Spinal cord (tissue), 10 donors: ENCODE measurements around the gene GAS2L1. TPM values are rescaled to one million over a fixed set of nuclear protein-coding genes. Genes with fewer than 3 reads are reported as not detected.

ENCODE experiments used
- DNase-seq, 6 donors: peaks; one replicate each; pipeline versions ENCODE4 v3.0.0 to v3.0.0-alpha.2; 2013 to 2015; ENCODE audit warnings: low spot score in 6 of 6, low read depth in 4 of 6
- H3K27ac ChIP-seq: one replicate; pipeline ENCODE4 v1.5.1; 2013; ENCODE audit warnings: low read depth, low read length, control low read depth
- H3K27me3 ChIP-seq: one replicate; pipeline ENCODE4 v1.6.1; 2013; ENCODE audit warnings: low read length; ENCODE audit not compliant: control insufficient read depth, insufficient read depth
- H3K36me3 ChIP-seq: one replicate; pipeline ENCODE4 v1.6.1; 2013; ENCODE audit warnings: low read length; ENCODE audit not compliant: control insufficient read depth, insufficient read depth
- H3K4me1 ChIP-seq: one replicate; pipeline ENCODE4 v1.6.1; 2013; ENCODE audit warnings: low read length; ENCODE audit not compliant: control insufficient read depth, insufficient read depth
- H3K4me3 ChIP-seq: one replicate; pipeline ENCODE4 v1.5.1; 2013; ENCODE audit warnings: low read depth, low read length, control low read depth
- H3K9me3 ChIP-seq: one replicate; pipeline ENCODE4 v1.6.1; 2013; ENCODE audit warnings: low read length; ENCODE audit not compliant: control insufficient read depth, insufficient read depth
- WGBS: methylation state at CpG from one replicate; pipeline ENCODE4 v1.1.5; 2013; ENCODE audit warnings: missing lambda C conversion rate; ENCODE audit not compliant: insufficient coverage; 5-methylcytosine and 5-hydroxymethylcytosine counted together
- polyA plus RNA-seq, 2 donors: library from polyadenylated mRNA; unstranded; fragments of 120-200 nt; gene quantifications; one replicate each; pipeline ENCODE4 v1.2.1, GENCODE V29; 2013; ENCODE audit not compliant: insufficient read length in 2 of 2
- total RNA-seq, 2 donors: library from RNA; depleted of rRNA in 1 of 2; stranded (reverse); fragments of 120-200 nt in 1 of 2; fragments of >200 nt in 1 of 2; gene quantifications; one replicate each; pipeline versions ENCODE4 v1.2.3 to v1.2.4, GENCODE V29; 2013 to 2014
- donor health status: healthy.

Gene GAS2L1
- total and polyA plus RNA-seq, 4 donors: 5.7 to 28.4 (median 15.2) TPM

- no peak for DNase-seq
- Histone ChIP-seq H3K27ac (no peak overlapping the region), H3K9me3 (no peaks in the 10 kb centered on the region), H3K27me3 (no peaks in the 10 kb centered on the region), H3K36me3 (peaks cover 20% of the 10 kb centered on the region), H3K4me3 (no peak overlapping the region), H3K4me1 (no peaks in the 10 kb centered on the region)
- WGBS: 71% methylated on average over 2 of the region's 2 CpGs
Observed at GRCh38 chr22:29272624-29273023, 33.8 kb upstream of the GAS2L1 start.

- no peak for DNase-seq
- peaks cover 37% of the 10 kb centered on the region for H3K36me3 ChIP-seq
- H3K4me3 ChIP-seq: no peak overlapping the region
- no peaks in the 10 kb centered on the region for H3K27me3 ChIP-seq
- H3K27ac ChIP-seq: no peak overlapping the region
- 77% methylated on average over 3 of the region's 3 CpGs for WGBS
- no peaks in the 10 kb centered on the region for H3K4me1 ChIP-seq
- H3K9me3 ChIP-seq: no peaks in the 10 kb centered on the region
Observed at GRCh38 chr22:29275167-29275566, 31.3 kb upstream of the GAS2L1 start.

GRCh38 chr22:29275819-29276565, 30.5 kb upstream of the GAS2L1 start:
- DNase-seq: no peak
- Histone ChIP-seq H3K27ac (no peak overlapping the region), H3K27me3 (no peaks in the 10 kb centered on the region), H3K4me3 (no peak overlapping the region), H3K9me3 (no peaks in the 10 kb centered on the region), H3K4me1 (no peaks in the 10 kb centered on the region), H3K36me3 (peaks cover 45% of the 10 kb centered on the region)
- WGBS: no CpG with 5 or more reads among the region's 3 CpGs

GRCh38 chr22:29277927-29278326, 28.5 kb upstream of the GAS2L1 start:
- no peak for DNase-seq
- H3K4me3 ChIP-seq: no peak overlapping the region
- H3K27me3 ChIP-seq: no peaks in the 10 kb centered on the region
- H3K27ac ChIP-seq: no peak overlapping the region
- no peaks in the 10 kb centered on the region for H3K4me1 ChIP-seq
- H3K36me3 ChIP-seq: peaks cover 62% of the 10 kb centered on the region
- no peaks in the 10 kb centered on the region for H3K9me3 ChIP-seq
- 100% methylated on average over 1 of the region's 1 CpG for WGBS

- Histone ChIP-seq H3K9me3 (no peaks in the 10 kb centered on the region), H3K27me3 (no peaks in the 10 kb centered on the region), H3K4me3 (no peak overlapping the region), H3K27ac (no peak overlapping the region), H3K4me1 (no peaks in the 10 kb centered on the region), H3K36me3 (peaks cover 84% of the 10 kb centered on the region)
- 94% methylated on average over 2 of the region's 3 CpGs for WGBS
- DNase-seq: no peak
Observed at GRCh38 chr22:29284196-29284595, 22.3 kb upstream of the GAS2L1 start.

- DNase-seq: no peak
- no CpG with 5 or more reads among the region's 2 CpGs for WGBS
- peaks cover 64% of the 10 kb centered on the region for H3K36me3 ChIP-seq
- H3K4me3 ChIP-seq: no peak overlapping the region
- H3K9me3 ChIP-seq: no peaks in the 10 kb centered on the region
- H3K27me3 ChIP-seq: no peaks in the 10 kb centered on the region
- no peak overlapping the region for H3K27ac ChIP-seq
- no peaks in the 10 kb centered on the region for H3K4me1 ChIP-seq
Observed at GRCh38 chr22:29288837-29289236, 17.6 kb upstream of the GAS2L1 start.

- H3K4me1 ChIP-seq: no peaks in the 10 kb centered on the region
- peaks cover 61% of the 10 kb centered on the region for H3K36me3 ChIP-seq
- no peak overlapping the region for H3K4me3 ChIP-seq
- 61% methylated on average over 3 of the region's 5 CpGs for WGBS
- DNase-seq: no peak
- H3K27me3 ChIP-seq: no peaks in the 10 kb centered on the region
- no peak overlapping the region for H3K27ac ChIP-seq
- no peaks in the 10 kb centered on the region for H3K9me3 ChIP-seq
Observed at GRCh38 chr22:29290061-29290460, 16.4 kb upstream of the GAS2L1 start.

GRCh38 chr22:29291215-29291614, 15.2 kb upstream of the GAS2L1 start:
- no peaks in the 10 kb centered on the region for H3K9me3 ChIP-seq
- no CpG with 5 or more reads among the region's 7 CpGs for WGBS
- no peak overlapping the region for H3K27ac ChIP-seq
- DNase-seq: no peak
- no peaks in the 10 kb centered on the region for H3K27me3 ChIP-seq
- H3K4me1 ChIP-seq: no peaks in the 10 kb centered on the region
- no peak overlapping the region for H3K4me3 ChIP-seq
- peaks cover 55% of the 10 kb centered on the region for H3K36me3 ChIP-seq

GRCh38 chr22:29292379-29292778, 14.1 kb upstream of the GAS2L1 start:
- Histone ChIP-seq H3K27me3 (no peaks in the 10 kb centered on the region), H3K4me3 (no peak overlapping the region), H3K36me3 (peaks cover 57% of the 10 kb centered on the region), H3K27ac (no peak overlapping the region), H3K4me1 (no peaks in the 10 kb centered on the region), H3K9me3 (no peaks in the 10 kb centered on the region)
- no peak for DNase-seq

- H3K27me3 ChIP-seq: no peaks in the 10 kb centered on the region
- no peak for DNase-seq
- no peak overlapping the region for H3K4me3 ChIP-seq
- WGBS: 94% methylated on average over 2 of the region's 8 CpGs
- no peak overlapping the region for H3K27ac ChIP-seq
- peaks cover 69% of the 10 kb centered on the region for H3K36me3 ChIP-seq
- no peaks in the 10 kb centered on the region for H3K9me3 ChIP-seq
- peaks cover 25% of the 10 kb centered on the region for H3K4me1 ChIP-seq
Observed at GRCh38 chr22:29298641-29299040, 7.8 kb upstream of the GAS2L1 start.
